Measurements from ENCODE around the gene CUL4B.
"Not testable (repeated sequence)": the region's sequence is repeated elsewhere in the genome, so short reads cannot be mapped to it uniquely, and the experiment has no call there.

CUL4B gene

GRCh38 chrX:120476714-120477113 is 84.0 kb downstream of the CUL4B start:
- no peak overlapping the region for H3K4me3 ChIP-seq (ENCODE audit: low read depth, low read length, poor library complexity, severe bottlenecking)

GRCh38 chrX:120475447-120475846 is 85.3 kb downstream of the CUL4B start:
- H3K79me2 ChIP-seq (ENCODE audit: insufficient read depth, low read length); H3K4me3 ChIP-seq (ENCODE audit: low read depth, low read length, poor library complexity, severe bottlenecking); H3K27me3 ChIP-seq (ENCODE audit: insufficient read depth, low read length); H3K27ac ChIP-seq (ENCODE audit: low read depth, low read length, poor library complexity, severe bottlenecking); H3K9me2 ChIP-seq (ENCODE audit: low read depth, low read length); H3K36me3 ChIP-seq (ENCODE audit: insufficient read depth, low read length); H2AFZ ChIP-seq (ENCODE audit: low read length); H4K20me1 ChIP-seq (ENCODE audit: insufficient read depth, low read length); H3F3A ChIP-seq (ENCODE audit: insufficient read depth, low read length); H3K9me3 ChIP-seq (ENCODE audit: low read length); H3K4me2 ChIP-seq (ENCODE audit: low read length); H3K4me1 ChIP-seq (ENCODE audit: insufficient read depth, low read length, severe bottlenecking); H3K9ac ChIP-seq (ENCODE audit: low read length): not testable (repeated sequence)
- TF ChIP-seq CTCF (IDR thresholded peaks at IDR 0.05; ENCODE audit: low read length) = peak; percentile 40

More at GRCh38 chrX:120476714-120477113, 84.0 kb downstream of the CUL4B start:
- TF ChIP-seq EZH2 (IDR thresholded peaks at IDR 0.05; ENCODE audit: borderline replicate concordance, low read length) = no peak
- no peak for TF ChIP-seq CTCF (IDR thresholded peaks at IDR 0.05; ENCODE audit: low read length)
- no peak overlapping the region for H3K4me2 ChIP-seq (ENCODE audit: low read length)
- no peaks in the 10 kb centered on the region for H3K4me1 ChIP-seq (ENCODE audit: insufficient read depth, low read length, severe bottlenecking)
- H3K79me2 ChIP-seq (ENCODE audit: insufficient read depth, low read length) = no peaks in the 10 kb centered on the region
- H3K9ac ChIP-seq (ENCODE audit: low read length) = no peak overlapping the region
- no peak overlapping the region for H2AFZ ChIP-seq (ENCODE audit: low read length)
- H3K27ac ChIP-seq (ENCODE audit: low read depth, low read length, poor library complexity, severe bottlenecking) = no peak overlapping the region
- H3K9me3 ChIP-seq (ENCODE audit: low read length) = no peaks in the 10 kb centered on the region
- no peaks in the 10 kb centered on the region for H3K9me2 ChIP-seq (ENCODE audit: low read depth, low read length)
- no peaks in the 10 kb centered on the region for H3F3A ChIP-seq (ENCODE audit: insufficient read depth, low read length)
- H3K36me3 ChIP-seq (ENCODE audit: insufficient read depth, low read length) = no peaks in the 10 kb centered on the region
- H3K27me3 ChIP-seq (ENCODE audit: insufficient read depth, low read length) = no peaks in the 10 kb centered on the region
- H4K20me1 ChIP-seq (ENCODE audit: insufficient read depth, low read length) = no peaks in the 10 kb centered on the region

Data from OCI-LY1 (cell line).